PC-9 (cell line): ENCODE results near the gene CPE. TPM values are rescaled to one million over a fixed set of nuclear protein-coding genes. Genes with fewer than 3 reads are reported as not detected.
"Not testable (repeated sequence)": the region's sequence is repeated elsewhere in the genome, so short reads cannot be mapped to it uniquely, and the experiment has no call there.

ENCODE experiments used
- BruUV-seq: library from RNA; stranded (reverse); fragments of 400-500 nt; replicated peaks from 2 replicates; lab custom pipeline; 2021; lab: Mats Ljungman, UMichigan
- CTCF ChIA-PET: fragments of 300-600 bp; sonication (Branson Sonifier 250); formaldehyde crosslinking; loops from one replicate; lab custom pipeline; 2022; ENCODE audit warnings: antibody characterized with exemption; lab: Charles Lee
- POLR2A ChIA-PET: fragments of 300-600 bp; sonication (Branson Sonifier 250); formaldehyde crosslinking; loops from one replicate; lab custom pipeline; 2022; ENCODE audit warnings: antibody characterized with exemption; ENCODE audit not compliant: unreplicated experiment; lab: Charles Lee
- DNase-seq, 2 experiments: peaks; one replicate each; pipeline versions ENCODE4 v3.0.0 to v3.0.0-alpha.2; 2015 to 2022; ENCODE audit warnings: mixed read lengths in 1 of 2
- H2AFZ ChIP-seq: fragments of 200-600 bp; sonication (generic); 2 replicates; pipeline ENCODE4 v1.8.1; 2017; ENCODE audit warnings: antibody characterized with exemption
- H3F3A ChIP-seq: fragments of 200-600 bp; sonication (generic); 2 replicates; pipeline ENCODE4 v1.8.1; 2017; ENCODE audit warnings: antibody characterized with exemption, mild to moderate bottlenecking, low read depth; ENCODE audit not compliant: insufficient read depth
- H3K27ac ChIP-seq: fragments of 200-600 bp; sonication (generic); 2 replicates; pipeline ENCODE4 v1.6.1; 2016; ENCODE audit warnings: mixed run types
- H3K27me3 ChIP-seq: fragments of 200-600 bp; sonication (generic); 2 replicates; pipeline ENCODE4 v1.6.1; 2016; ENCODE audit warnings: low read depth, mixed run types; ENCODE audit not compliant: insufficient read depth
- H3K36me3 ChIP-seq: fragments of 200-600 bp; sonication (generic); 2 replicates; pipeline ENCODE4 v1.6.1; 2016; ENCODE audit warnings: low read depth, mixed run types
- H3K4me1 ChIP-seq: fragments of 200-600 bp; sonication (generic); replicated peaks from 2 replicates; pipeline ENCODE4 v1.6.1; 2016; ENCODE audit warnings: mixed run types; ENCODE audit not compliant: insufficient read depth
- H3K4me2 ChIP-seq: fragments of 200-600 bp; sonication (generic); 2 replicates; pipeline ENCODE4 v1.6.1; 2017; ENCODE audit warnings: mixed run types
- H3K4me3 ChIP-seq: fragments of 200-600 bp; sonication (generic); 2 replicates; pipeline ENCODE4 v1.6.1; 2016; ENCODE audit warnings: mixed run types
- H3K79me2 ChIP-seq: fragments of 200-600 bp; sonication (generic); 2 replicates; pipeline ENCODE4 v1.6.1; 2017; ENCODE audit warnings: low read depth, mixed run types
- H3K9me2 ChIP-seq: fragments of 200-600 bp; sonication (generic); 2 replicates; pipeline ENCODE4 v1.8.1; 2017; ENCODE audit warnings: mild to moderate bottlenecking; ENCODE audit not compliant: insufficient read depth
- H3K9me3 ChIP-seq: fragments of 200-600 bp; sonication (generic); 2 replicates; pipeline ENCODE4 v1.8.1; 2016; ENCODE audit warnings: low read depth; ENCODE audit not compliant: insufficient read depth
- H4K20me1 ChIP-seq: fragments of 200-600 bp; sonication (generic); 2 replicates; pipeline ENCODE4 v1.8.1; 2017; ENCODE audit not compliant: insufficient read depth
- CTCF ChIP-seq: fragments of 200-600 bp; sonication (generic); conservative IDR thresholded peaks from 2 replicates; pipeline ENCODE4 v1.6.1; 2017; ENCODE audit warnings: mixed run types, antibody characterized with exemption, mild to moderate bottlenecking, moderate library complexity
- EZH2 ChIP-seq: fragments of 200-600 bp; sonication (generic); IDR thresholded peaks from 2 replicates; pipeline ENCODE4 v1.8.0; 2017; ENCODE audit warnings: antibody characterized with exemption, low read depth
- intact Hi-C: fragments of 100-400 bp; cut with micrococcal nuclease; formaldehyde crosslinking; loops from one replicate; pipeline ENCODE4 v1.10.0; 2022; ENCODE audit not compliant: unreplicated experiment
- total RNA-seq: library from RNA; stranded (reverse); gene quantifications from 2 replicates; pipeline ENCODE4 v1.2.3, GENCODE V29; 2021

Gene CPE
- total RNA-seq, 1 experiment from 2014 or later = 1.3 TPM

GRCh38 chr4:165481053-165481835 lies 102.4 kb downstream of the CPE start:
- no peaks in the 10 kb centered on the region for H3K79me2 ChIP-seq
- no peak overlapping the region for H3K27ac ChIP-seq
- TF ChIP-seq EZH2 (no peak), CTCF (no peak)
- no peaks in the 10 kb centered on the region for H3K36me3 ChIP-seq
- no peaks in the 10 kb centered on the region for H3K9me2 ChIP-seq
- POLR2A ChIA-PET = no interaction called here
- H3K4me2 ChIP-seq = no peak overlapping the region
- no peak overlapping the region for H2AFZ ChIP-seq
- H3K27me3 ChIP-seq = no peaks in the 10 kb centered on the region
- peaks cover 12% of the 10 kb centered on the region for H3K4me1 ChIP-seq
- H3K4me3 ChIP-seq = no peak overlapping the region
- no TSS peak for BruUV-seq
- intact Hi-C loops = no loop called here
- peaks cover 11% of the 10 kb centered on the region for H3F3A ChIP-seq
- CTCF ChIA-PET = interaction anchor here (1.0 kb wide), 1 partner anchor 55 kb away, joined by 13 read pairs; no protein-coding TSS in a partner anchor
- DNase-seq = no peak
- H3K9me3 ChIP-seq = no peaks in the 10 kb centered on the region
- no peaks in the 10 kb centered on the region for H4K20me1 ChIP-seq

GRCh38 chr4:165489786-165490185 lies 111.0 kb downstream of the CPE start:
- Histone ChIP-seq H3K4me1 (no peaks in the 10 kb centered on the region), H3K27me3 (no peaks in the 10 kb centered on the region), H3K36me3 (no peaks in the 10 kb centered on the region), H3K9me3 (no peaks in the 10 kb centered on the region), H3K79me2 (no peaks in the 10 kb centered on the region), H3K27ac (no peak overlapping the region), H3K4me2 (no peak overlapping the region), H3K4me3 (no peak overlapping the region), H3K9me2 (no peaks in the 10 kb centered on the region), H2AFZ (no peak overlapping the region), H3F3A (no peaks in the 10 kb centered on the region), H4K20me1 (no peaks in the 10 kb centered on the region)
- ChIA-PET CTCF (interaction anchor here (0.5 to 0.6 kb wide), 2 partner anchors 133 to 177 kb away, joined by 3 to 10 read pairs; no protein-coding TSS in a partner anchor), POLR2A (interaction anchor here (0.6 kb wide), 1 partner anchor 744 kb away, joined by 3 read pairs; no protein-coding TSS in a partner anchor)
- no TSS peak for BruUV-seq
- TF ChIP-seq EZH2 (no peak), CTCF (no peak)
- no peak for DNase-seq
- intact Hi-C loops = loop anchor here (5.0 kb wide), 1 partner anchor 1803 kb away; no protein-coding TSS in a partner anchor

- H3K27ac ChIP-seq, H3K27me3 ChIP-seq, H3K4me2 ChIP-seq, H3K79me2 ChIP-seq, DNase-seq, H2AFZ ChIP-seq, H3K9me3 ChIP-seq, H3K9me2 ChIP-seq, H3K36me3 ChIP-seq, H4K20me1 ChIP-seq, H3F3A ChIP-seq, H3K4me1 ChIP-seq, H3K4me3 ChIP-seq, BruUV-seq: not testable (repeated sequence)
- intact Hi-C loops = loop anchor here (2.0 to 5.0 kb wide), 3 partner anchors 44 to 1800 kb away; no protein-coding TSS in a partner anchor
- ChIA-PET POLR2A (interaction anchor here (0.7 kb wide), 1 partner anchor 225 kb away, joined by 4 read pairs; no protein-coding TSS in a partner anchor), CTCF (interaction anchor here (1.0 to 1.8 kb wide), 3 partner anchors 11 to 831 kb away, joined by 3 to 5 read pairs (median 4); no protein-coding TSS in a partner anchor)
Measured at GRCh38 chr4:165492583-165492982, 113.8 kb downstream of the CPE start.
